Large intestine (tissue), 3 donors: ENCODE results near the gene MEN1. TPM values are rescaled to one million over a fixed set of nuclear protein-coding genes. Genes with fewer than 3 reads are reported as not detected.

Source experiments
- DNase-seq, 2 donors: peaks; one replicate each; pipeline versions ENCODE4 v3.0.0 to v3.0.0-alpha.2; 2013
- H3K27ac ChIP-seq: one replicate; pipeline ENCODE4 v1.5.1; 2013; ENCODE audit warnings: low read length
- H3K27me3 ChIP-seq: 2 replicates; pipeline ENCODE4 v1.6.1; 2013; ENCODE audit warnings: low read length; ENCODE audit not compliant: control insufficient read depth, insufficient read depth
- H3K36me3 ChIP-seq: 2 replicates; pipeline ENCODE4 v1.6.1; 2013; ENCODE audit warnings: low read length; ENCODE audit not compliant: control insufficient read depth, insufficient read depth
- H3K4me1 ChIP-seq: one replicate; pipeline ENCODE4 v1.6.1; 2013; ENCODE audit warnings: low read length; ENCODE audit not compliant: control insufficient read depth, insufficient read depth
- H3K4me3 ChIP-seq: one replicate; pipeline ENCODE4 v1.5.1; 2013; ENCODE audit warnings: low read length
- H3K9me3 ChIP-seq: one replicate; pipeline ENCODE4 v1.6.1; 2013; ENCODE audit warnings: mild to moderate bottlenecking, low read depth, low read length, moderate library complexity; ENCODE audit not compliant: control insufficient read depth
- WGBS: methylation state at CpG from one replicate; pipeline ENCODE4 v1.1.5; 2013; ENCODE audit warnings: low lambda C conversion rate; ENCODE audit not compliant: insufficient coverage; 5-methylcytosine and 5-hydroxymethylcytosine counted together
- polyA plus RNA-seq: library from polyadenylated mRNA; unstranded; fragments of 120-200 nt; gene quantifications from one replicate; pipeline ENCODE4 v1.2.1, GENCODE V29; 2013

The MEN1 gene
- polyA plus RNA-seq, 1 donor: 29.0 TPM

GRCh38 chr11:64845129-64845775, 34.9 kb upstream of the MEN1 start:
- peaks cover 56% of the 10 kb centered on the region for H3K4me1 ChIP-seq
- H3K9me3 ChIP-seq: no peaks in the 10 kb centered on the region
- H3K4me3 ChIP-seq: peak overlapping the region; percentile 94
- no peaks in the 10 kb centered on the region for H3K36me3 ChIP-seq
- H3K27ac ChIP-seq: peak overlapping the region; percentile 84
- H3K27me3 ChIP-seq: no peaks in the 10 kb centered on the region
- no peak for DNase-seq
- 14% methylated on average over 1 of the region's 9 CpGs for WGBS

DNA sequence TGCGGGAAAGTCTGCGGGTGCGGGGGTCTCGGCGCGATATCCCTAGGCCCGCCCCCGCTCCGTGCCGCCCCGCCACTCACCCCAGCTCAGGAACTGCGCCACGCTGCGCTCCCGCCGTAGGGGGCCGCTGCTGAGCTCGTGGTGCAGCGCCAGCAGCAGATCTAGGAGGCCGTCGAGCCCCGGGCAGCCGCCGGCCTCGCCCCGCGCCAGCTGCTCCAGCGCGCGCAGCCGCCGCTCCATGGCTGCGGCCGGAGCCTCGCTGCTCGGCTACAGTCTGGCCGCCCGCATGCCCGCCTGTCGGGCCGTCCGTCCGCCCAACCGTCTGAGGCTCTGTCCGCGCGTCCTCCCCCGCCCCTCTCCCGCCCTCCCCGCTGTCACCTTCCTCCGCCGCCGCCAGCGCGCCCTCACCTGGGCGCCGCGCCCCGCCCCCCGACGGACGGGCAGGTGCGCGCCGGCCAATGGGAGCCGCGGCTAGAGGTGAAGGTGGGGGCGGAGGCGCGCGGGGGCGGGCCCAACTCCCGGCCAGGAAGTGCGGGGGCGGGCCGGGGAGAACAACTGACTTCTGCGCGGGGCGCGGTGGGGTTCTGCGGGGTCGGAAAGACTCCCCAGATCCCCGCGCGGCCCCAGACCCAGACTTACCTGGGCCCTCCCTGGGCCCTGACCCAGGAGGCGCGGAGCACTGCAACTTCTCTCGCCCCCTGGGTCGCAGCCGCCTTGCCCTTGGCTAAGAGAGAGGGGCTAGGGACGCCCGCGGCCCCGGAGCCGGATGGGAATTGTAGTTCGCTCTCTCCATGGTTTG, 34.2 kb upstream of the MEN1 start, which contains the start of gene CDC42BPG:
Gene CDC42BPG (minus strand): TSS at position 324 of the 799 bp plus-strand sequence. CDS start 84 bp downstream, at position 240.
- H3K4me3 ChIP-seq: peak within 1 kb of the TSS; percentile 94
- H3K27ac ChIP-seq: peak within 1 kb of the TSS; percentile 84
- DNase-seq: peak; percentile 82 to 92
- H3K9me3 ChIP-seq: no peaks in the 10 kb centered on the region
- no peaks in the 10 kb centered on the region for H3K27me3 ChIP-seq
- peaks cover 7% of the 10 kb centered on the region for H3K36me3 ChIP-seq
- H3K4me1 ChIP-seq: peaks cover 51% of the 10 kb centered on the region
- no CpG with 5 or more reads among the region's 96 CpGs for WGBS

- Histone ChIP-seq H3K27me3 (no peaks in the 10 kb centered on the region), H3K9me3 (no peaks in the 10 kb centered on the region), H3K27ac (peak overlapping the region; percentile 37), H3K36me3 (peaks cover 14% of the 10 kb centered on the region), H3K4me1 (peaks cover 44% of the 10 kb centered on the region), H3K4me3 (peak overlapping the region; percentile 64)
- WGBS: no CpG with 5 or more reads among the region's 27 CpGs
- peak in 1 of 2 donors; percentile 49 for DNase-seq
Measured at GRCh38 chr11:64843686-64844329, 33.5 kb upstream of the MEN1 start.

DNA sequence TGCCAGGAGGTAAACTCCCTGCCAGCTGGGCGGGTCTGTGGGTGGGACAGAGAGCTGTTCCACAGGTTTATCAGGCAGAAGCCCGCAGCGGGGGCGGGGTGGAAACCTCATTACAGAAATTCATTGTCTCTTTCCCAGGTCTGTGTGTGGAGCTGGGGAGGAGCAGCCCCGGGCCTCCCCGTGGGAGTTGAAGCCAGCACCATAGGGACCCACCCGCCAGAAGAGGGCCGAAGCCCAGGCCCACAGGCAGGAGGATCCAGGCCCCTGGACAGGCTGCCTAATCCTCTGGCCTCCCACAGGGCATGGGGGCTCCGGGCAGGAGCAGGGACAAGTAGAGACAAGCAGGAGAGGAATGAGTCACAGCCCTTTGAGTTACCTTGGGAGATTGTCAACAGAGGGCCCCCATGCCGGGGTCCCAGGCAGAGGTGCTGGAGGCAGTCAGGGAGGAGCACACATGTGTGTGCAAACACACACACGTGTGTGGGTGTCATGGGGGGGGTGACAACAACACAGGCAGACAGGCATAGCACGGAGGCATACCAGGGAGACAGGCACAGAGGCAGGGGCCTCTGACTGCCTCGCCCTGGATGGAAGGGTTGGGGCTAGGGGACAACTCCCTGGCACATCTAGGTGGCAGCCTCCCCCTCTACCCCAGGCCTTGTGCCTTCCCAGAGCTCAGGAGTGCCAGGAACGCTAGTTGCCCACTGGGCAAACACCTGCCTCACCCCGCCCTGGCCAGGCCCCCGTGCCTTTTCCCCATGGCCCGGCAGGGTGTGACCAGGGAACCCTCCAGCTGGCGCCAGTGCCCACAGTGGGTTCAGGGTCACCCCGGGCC, 32.7 kb upstream of the MEN1 start:
- peaks cover 36% of the 10 kb centered on the region for H3K4me1 ChIP-seq
- H3K27ac ChIP-seq: peak overlapping the region; percentile 37
- H3K4me3 ChIP-seq: peak overlapping the region; percentile 64
- peaks cover 22% of the 10 kb centered on the region for H3K36me3 ChIP-seq
- no peaks in the 10 kb centered on the region for H3K9me3 ChIP-seq
- WGBS: no CpG with 5 or more reads among the region's 19 CpGs
- DNase-seq: peak; percentile 56 to 80
- H3K27me3 ChIP-seq: no peaks in the 10 kb centered on the region

DNA sequence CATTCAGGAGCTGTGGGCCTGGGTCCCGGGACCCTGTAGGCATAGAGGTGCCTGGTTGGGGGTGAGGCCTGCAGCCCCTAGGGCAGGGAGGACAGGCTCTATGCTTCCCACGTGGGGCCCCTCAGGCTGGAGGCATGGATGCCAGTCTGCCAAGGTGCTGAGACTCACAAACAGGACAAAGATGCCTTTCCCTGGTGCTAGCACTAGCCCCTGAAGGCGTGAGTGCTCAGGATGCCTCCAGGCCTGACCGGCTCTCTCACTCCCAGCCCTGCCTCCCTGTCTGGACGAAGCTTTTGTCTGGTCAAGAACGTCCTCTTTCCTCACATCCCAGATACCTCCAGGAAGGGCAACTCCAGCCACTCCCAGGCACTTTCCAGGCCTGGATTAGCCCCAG, 32.0 kb upstream of the MEN1 start:
- no CpG with 5 or more reads among the region's 6 CpGs for WGBS
- no peak overlapping the region for H3K4me3 ChIP-seq
- H3K36me3 ChIP-seq: peaks cover 27% of the 10 kb centered on the region
- no peaks in the 10 kb centered on the region for H3K9me3 ChIP-seq
- H3K4me1 ChIP-seq: peaks cover 29% of the 10 kb centered on the region
- no peaks in the 10 kb centered on the region for H3K27me3 ChIP-seq
- peak overlapping the region; percentile 37 for H3K27ac ChIP-seq
- no peak for DNase-seq

- no peaks in the 10 kb centered on the region for H3K9me3 ChIP-seq
- peaks cover 30% of the 10 kb centered on the region for H3K36me3 ChIP-seq
- no CpG with 5 or more reads among the region's 15 CpGs for WGBS
- H3K27ac ChIP-seq: no peak overlapping the region
- no peak for DNase-seq
- H3K27me3 ChIP-seq: no peaks in the 10 kb centered on the region
- peaks cover 24% of the 10 kb centered on the region for H3K4me1 ChIP-seq
- no peak overlapping the region for H3K4me3 ChIP-seq
Measured at GRCh38 chr11:64841592-64842365, 31.4 kb upstream of the MEN1 start.

DNA sequence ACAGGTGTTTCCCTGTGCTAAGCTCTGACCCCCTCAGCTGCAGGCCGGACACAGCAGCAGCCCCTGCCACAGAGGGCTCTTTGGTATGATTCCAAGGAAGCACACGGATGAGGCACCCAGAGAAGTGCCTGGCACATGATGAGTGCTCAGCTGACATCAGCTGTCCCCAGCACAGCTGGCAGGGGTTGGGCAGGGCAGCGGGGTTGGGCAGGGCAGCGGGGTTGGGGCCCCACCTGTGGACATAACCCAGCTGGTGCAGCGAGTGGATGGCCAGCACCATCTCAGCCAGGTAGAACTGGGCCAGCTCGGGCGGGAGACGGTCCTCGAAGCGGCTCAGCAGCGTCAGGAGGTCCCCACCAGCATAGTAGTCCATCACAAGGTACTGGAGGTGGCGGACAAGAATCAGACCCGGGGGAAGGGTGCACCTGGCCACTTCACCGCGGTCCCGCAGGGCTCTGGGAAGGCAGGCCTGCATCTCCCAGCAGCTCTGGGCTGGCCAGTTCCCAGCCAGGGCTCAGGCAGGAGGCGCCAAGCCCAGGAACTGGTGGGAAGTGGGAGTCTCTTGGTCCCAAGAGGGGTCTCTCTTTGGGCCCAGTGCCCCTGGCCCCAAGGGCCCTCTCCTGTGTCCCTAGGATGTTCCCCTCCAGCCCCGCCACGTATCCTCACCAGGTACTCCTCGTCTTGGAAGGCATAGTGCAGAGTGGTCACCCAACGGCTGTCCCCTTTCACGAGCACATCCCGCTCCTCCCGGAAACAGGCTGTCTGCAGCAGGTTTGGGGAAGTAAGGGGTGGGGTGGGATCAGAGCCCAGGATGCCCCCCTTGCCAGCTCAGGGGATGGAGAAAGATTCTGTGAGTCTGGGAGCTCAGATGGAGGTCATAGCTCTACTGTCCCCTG, 29.8 kb upstream of the MEN1 start:
- WGBS: no CpG with 5 or more reads among the region's 24 CpGs
- Histone ChIP-seq H3K36me3 (peaks cover 37% of the 10 kb centered on the region), H3K9me3 (no peaks in the 10 kb centered on the region), H3K4me3 (no peak overlapping the region), H3K4me1 (peaks cover 21% of the 10 kb centered on the region), H3K27ac (no peak overlapping the region), H3K27me3 (no peaks in the 10 kb centered on the region)
- no peak for DNase-seq

DNA sequence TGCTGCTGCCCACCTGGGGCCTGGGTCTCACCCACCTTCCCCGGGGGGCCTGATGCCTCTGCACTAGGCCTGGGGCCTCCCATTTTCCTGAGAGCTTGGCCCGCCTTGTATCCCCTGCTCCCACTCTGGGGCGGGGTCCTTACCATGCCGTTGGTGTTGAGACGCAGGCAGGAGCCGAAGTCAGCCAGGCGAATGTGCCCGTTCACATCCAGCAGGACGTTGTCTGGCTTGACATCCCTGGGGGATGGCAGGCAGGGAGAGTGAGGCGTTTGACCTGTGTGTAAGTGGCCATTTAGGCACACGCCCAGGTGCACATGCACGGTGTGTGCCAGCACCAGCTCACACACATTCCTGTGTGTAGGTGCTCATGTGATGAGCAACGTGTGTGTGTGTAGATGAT, 29.0 kb upstream of the MEN1 start:
- Histone ChIP-seq H3K9me3 (no peaks in the 10 kb centered on the region), H3K4me3 (no peak overlapping the region), H3K4me1 (peaks cover 20% of the 10 kb centered on the region), H3K27me3 (no peaks in the 10 kb centered on the region), H3K36me3 (peaks cover 39% of the 10 kb centered on the region), H3K27ac (no peak overlapping the region)
- DNase-seq: no peak
- WGBS: no CpG with 5 or more reads among the region's 13 CpGs
